Measurements from ENCODE around the gene IRF3. TPM values are rescaled to one million over a fixed set of nuclear protein-coding genes. Genes with fewer than 3 reads are reported as not detected.

Gene IRF3
- total and polyA plus RNA-seq, 12 donors = 23.2 to 328 (median 64.4) TPM

DNA sequence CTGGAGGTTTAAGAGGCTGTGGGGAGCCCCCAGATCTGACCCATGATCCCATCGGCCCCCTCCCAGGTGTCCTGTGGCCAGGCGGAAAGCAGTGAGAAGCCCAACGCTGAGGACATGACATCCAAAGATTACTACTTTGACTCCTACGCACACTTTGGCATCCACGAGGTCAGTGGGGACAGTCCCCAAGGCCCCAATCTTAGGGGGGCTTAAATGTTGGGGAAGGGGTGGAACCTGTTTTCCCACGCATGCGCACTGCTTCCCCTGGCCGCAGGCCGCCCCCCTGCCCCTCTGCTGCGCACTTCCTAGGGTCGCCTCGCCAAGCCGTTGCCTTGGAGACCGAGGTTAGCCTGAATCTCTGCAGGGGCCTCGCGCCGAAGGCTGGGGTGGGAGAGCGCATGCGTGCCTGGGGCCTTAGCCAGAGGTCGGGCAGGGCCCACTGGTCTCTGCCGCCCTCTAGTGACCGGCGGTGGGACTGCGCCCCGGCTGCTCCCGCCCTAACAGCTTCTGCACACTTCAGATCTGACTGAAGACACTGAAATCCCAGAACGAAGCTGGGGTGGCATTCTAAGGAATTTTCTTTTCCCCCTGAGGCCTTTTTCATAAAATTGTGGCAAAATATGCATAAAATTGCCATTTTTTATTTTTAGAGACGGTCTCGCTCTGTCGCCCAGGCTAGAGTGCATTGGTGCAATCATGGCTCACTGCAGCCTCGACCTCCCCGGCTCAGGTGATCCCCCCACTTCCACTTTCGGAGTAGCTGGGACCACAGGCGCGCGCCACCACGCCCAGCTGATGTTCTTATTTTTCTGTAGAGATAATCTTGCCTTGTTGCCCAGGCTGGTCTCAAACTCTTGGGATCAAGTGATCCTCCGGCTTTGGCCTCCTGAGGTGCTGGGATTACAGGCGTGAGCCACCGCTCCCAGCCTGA is 15.0 kb upstream of the IRF3 start:
- H3K9me3 ChIP-seq (replicated peaks in 1 of 3) = no peaks in the 10 kb centered on the region
- peak overlapping the region in 1 of 4 donors; percentile 30 for H3K4me3 ChIP-seq
- intact Hi-C loops (cut with DNase I) = no loop called here
- H3K36me3 ChIP-seq (replicated peaks in 1 of 2) = peaks cover 0 to 49% of the 10 kb centered on the region in 2 donors
- H3K27ac ChIP-seq = peak overlapping the region in 4 of 5 donors; percentile 39 to 79 (median 68)
- peak; percentile 89 to 96 (median 91) for DNase-seq
- TF ChIP-seq CTCF (IDR thresholded peaks at IDR 0.05) = peak; percentile 93 to 100 (median 98)
- TF ChIP-seq POLR2A (IDR thresholded peaks at IDR 0.05) = no peak
- WGBS, 4 donors = 23 to 47% (median 27%) methylated on average over 21 to 40 of the region's 40 CpGs
- H3K27me3 ChIP-seq = no peaks in the 10 kb centered on the region
- H3K4me1 ChIP-seq (replicated peaks in 1 of 2) = peaks cover 31 to 50% of the 10 kb centered on the region in 2 donors

DNA sequence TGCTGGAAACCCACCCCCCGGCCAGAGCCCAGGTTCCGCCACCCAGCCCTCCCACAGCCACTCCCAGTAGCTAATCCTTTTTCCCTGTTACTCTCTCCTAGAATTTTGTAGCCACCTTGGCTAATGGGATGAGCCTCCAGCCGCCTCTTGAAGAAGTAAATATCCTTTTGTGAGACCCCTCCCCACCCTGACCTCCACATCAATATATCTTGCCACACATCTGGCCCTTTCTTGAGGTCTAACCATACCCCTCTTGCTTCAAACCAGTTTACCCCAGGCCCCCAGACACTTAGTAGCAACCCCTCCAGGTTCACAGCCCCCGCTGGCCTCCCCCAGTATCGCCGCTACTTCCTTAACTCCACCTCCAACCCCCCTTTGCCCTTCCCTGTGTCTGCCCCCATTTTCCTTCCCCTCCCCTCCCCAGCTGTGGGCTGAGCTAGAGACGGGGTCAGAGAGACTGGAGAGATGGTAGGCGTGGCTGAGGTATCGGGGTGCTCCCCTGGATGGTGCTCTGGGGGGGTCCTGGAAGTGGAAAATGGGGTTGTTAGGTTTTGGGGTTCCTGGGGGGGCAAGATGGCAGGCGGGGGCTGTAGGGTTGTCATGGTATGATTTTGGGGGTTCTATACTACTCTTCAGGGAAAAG is 14.2 kb upstream of the IRF3 start:
- H3K36me3 ChIP-seq (replicated peaks in 1 of 2) = peaks cover 0 to 41% of the 10 kb centered on the region in 2 donors
- no peak overlapping the region for H3K4me3 ChIP-seq
- WGBS, 4 donors = 49 to 55% (median 52%) methylated on average over 10 of the region's 10 CpGs
- H3K27ac ChIP-seq = peak overlapping the region in 4 of 5 donors; percentile 39 to 91 (median 68)
- peak in 2 of 7 donors; percentile 27 to 38 for DNase-seq
- intact Hi-C loops (cut with DNase I) = loop anchor here in 1 of 2 donors (10.0 kb wide), 1 partner anchor 95 kb away; the partner anchor contains the start of genes NOSIP and PRRG2
- TF ChIP-seq CTCF (IDR thresholded peaks at IDR 0.05) = no peak
- TF ChIP-seq POLR2A (IDR thresholded peaks at IDR 0.05) = no peak
- no peaks in the 10 kb centered on the region for H3K27me3 ChIP-seq
- peaks cover 32 to 50% of the 10 kb centered on the region in 2 donors for H3K4me1 ChIP-seq (replicated peaks in 1 of 2)
- H3K9me3 ChIP-seq (replicated peaks in 1 of 3) = no peaks in the 10 kb centered on the region

DNA sequence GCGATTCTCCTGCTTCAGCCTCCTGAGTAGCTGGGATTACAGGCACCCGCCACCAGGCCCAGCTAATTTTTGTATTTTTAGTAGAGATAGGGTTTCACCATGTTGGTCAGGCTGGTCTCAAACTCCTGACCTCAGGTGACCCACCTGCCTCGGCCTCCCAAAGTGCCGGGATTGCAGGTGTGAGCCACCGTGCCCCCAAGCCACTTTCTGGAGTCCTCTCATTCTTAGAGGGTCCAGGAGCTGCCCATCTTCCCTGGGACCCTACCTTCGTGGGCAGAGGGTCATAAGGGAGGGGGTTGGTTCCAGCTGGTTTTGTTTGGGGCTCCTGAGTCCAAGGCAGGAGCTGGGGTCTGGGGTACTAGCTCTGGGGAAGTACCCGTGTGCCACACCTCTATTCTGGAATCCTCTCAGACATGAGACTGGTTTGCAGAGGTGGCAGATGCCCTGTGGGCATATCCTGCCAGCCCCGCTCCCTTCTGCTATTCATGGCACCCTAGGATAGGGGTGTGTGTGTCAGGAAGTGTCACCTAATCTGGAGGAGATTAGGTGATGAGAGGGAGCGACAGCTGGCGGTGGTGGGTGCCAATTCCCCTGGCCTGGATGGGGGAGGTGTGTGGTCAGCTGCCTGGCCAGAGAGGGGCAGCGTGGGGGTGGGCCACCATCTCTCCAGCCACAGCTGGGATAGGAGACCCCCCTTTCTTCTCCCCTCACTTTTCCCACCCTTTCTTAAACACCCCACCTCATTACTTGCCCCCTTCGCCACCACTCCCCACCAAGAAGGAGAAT is 13.5 kb upstream of the IRF3 start:
- Histone ChIP-seq H3K36me3 (replicated peaks in 1 of 2) (peaks cover 0 to 34% of the 10 kb centered on the region in 2 donors), H3K27me3 (no peaks in the 10 kb centered on the region), H3K9me3 (replicated peaks in 1 of 3) (no peaks in the 10 kb centered on the region), H3K27ac (peak overlapping the region in 2 of 5 donors; percentile 76 to 91), H3K4me1 (replicated peaks in 1 of 2) (peaks cover 32 to 50% of the 10 kb centered on the region in 2 donors), H3K4me3 (no peak overlapping the region)
- intact Hi-C loops (cut with DNase I) = loop anchor here in 1 of 2 donors (10.0 kb wide), 1 partner anchor 94 kb away; the partner anchor contains the start of genes NOSIP and PRRG2
- TF ChIP-seq POLR2A (IDR thresholded peaks at IDR 0.05) = no peak
- TF ChIP-seq CTCF (IDR thresholded peaks at IDR 0.05) = no peak
- peak in 4 of 7 donors; percentile 26 to 52 (median 36) for DNase-seq
- WGBS, 4 donors = 64 to 71% (median 69%) methylated on average over 9 to 12 of the region's 12 CpGs
